Activated gamma-delta T cell treated with anti-CD3 and anti-CD28 coated beads, Interleukin-2, amount 50 U/mL, for 16 hours (primary cell): ENCODE data around the gene PPP2R2C.

ENCODE experiments used
- DNase-seq: peaks from one replicate; pipeline ENCODE4 v3.0.0-alpha.2; 2020; ENCODE audit warnings: low read depth

Gene PPP2R2C

DNA sequence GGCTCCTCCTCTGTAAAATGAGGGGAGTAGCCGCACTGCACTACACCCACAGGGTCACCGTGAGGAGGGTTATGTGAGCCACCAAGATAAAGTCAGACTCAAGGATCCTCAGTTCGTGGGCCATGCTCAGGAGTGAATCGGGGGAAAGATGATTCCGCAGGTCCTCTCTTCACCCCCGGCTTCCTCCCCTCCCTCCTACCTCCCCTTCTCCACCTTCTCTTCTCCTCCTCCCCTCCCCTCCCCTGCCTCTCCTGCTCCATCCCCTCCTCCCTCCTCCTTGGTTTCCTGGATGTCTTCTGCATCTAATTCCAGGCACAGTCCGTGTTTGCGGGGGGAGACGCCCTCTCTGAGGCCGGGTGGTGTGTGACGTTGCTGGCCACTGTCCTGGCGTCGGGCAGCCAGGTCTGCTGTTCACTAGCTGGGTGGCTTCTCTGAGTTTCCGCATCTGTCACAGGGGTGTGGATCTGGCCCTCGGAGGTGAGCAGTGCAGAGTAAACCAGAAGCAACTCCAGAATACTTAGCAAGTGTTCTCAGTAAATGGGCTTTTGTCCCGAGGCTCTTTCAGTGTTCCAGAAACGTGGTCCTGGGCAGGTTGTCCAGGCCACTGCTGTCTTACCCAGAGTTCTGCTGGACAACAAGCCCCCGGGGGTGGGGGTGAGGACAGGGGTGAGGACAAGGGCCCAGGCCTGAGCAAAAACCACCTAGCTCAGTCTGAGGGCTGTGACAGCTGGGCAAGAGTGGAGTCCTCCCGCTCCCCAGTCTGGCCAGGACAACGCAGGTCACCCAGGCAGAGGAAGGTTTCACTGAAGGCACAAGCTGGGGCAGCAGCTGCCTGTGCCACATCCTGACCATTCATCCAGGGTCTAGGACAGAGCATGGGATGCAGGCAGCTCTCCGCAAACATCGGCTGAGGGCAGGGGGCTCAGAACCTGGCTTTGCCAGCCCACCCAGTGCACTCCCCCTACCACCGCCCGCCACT, 92.4 kb downstream of the PPP2R2C start:
- no peak for DNase-seq

DNA sequence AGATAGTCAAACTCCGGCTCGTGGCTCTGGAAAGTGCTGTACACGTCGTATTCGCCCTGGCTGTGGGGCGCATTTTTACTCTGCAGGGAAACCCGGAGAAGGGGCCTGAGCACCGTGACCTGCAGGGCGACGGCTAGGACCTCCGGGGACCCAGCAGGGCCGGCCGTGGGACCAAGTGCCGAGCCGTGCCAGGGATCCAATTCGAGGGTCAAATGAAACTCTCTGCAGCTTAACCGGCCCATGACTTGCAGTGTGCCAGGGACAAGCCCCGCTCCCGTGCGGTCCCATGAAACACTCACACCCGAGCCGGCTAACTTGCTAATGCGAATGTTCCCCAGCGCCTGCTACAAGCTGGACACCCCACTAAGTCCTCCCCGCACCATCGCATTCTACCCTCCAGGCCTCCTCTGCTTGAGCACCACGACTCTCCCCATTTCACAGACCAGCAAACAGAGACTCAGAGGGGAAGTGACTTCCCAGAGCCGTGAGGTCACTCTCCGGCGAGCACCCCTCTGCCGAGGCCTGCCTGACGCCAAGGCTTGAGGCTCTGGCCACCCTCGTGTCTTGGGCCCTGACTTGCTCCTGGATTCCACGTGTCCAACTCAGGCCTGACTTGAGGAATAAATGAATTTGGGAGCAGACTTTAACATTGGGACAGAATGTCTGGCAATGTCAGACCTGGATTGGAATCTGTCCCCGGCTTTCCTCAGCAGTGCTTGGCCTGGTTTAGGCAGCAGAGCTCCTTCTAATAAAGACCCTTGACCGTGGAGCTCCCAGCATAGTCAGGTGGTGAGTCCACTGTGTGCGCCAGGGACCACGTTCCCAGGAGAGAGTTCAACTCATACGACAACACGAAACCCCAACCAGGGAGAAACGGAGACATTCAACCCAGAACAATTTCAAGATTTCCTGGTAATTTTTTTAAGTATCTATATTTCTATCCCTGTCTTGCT, 93.6 kb downstream of the PPP2R2C start:
- DNase-seq, result no peak

DNA sequence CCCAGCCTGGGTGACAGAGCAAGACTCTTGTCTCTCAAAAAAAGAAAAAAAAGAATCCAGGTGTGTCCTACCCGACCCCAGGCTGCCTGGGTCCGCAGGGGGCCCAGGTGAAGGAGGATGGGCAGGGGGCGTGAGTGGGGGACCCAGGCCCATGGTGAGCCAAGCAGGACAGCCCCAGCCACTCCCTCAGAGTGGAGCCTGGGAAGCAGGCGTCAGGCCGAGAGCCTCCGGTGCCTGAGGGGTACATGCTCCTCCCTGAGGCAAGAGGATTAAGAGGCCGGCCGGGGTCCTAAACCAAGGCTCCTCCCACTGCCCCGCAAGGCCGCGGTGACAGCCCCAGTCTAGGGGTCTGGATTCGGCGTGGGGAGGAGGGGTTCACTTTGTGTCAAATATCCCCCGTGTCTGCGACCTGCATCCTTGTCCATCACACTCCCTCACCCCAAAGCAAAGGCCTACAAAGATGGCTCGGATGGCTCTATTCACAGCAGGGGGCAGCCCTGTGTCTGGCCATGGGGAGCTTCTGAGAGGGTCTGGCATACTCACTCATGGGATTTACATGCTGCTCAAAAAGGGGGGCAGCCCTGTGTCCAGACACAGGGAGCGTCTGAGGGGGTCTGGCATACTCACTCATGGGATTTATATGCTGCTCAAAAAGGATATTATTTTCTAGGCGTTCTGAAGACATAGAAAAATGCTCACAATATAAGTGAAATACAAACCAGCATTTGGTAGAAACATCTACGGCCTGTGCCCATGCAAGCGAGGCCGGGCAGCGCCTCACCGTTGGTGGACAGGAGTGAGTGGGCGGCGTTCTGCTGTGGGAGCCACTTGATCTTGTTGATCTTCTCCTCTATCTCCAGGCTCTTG, 94.6 kb downstream of the PPP2R2C start:
- DNase-seq, result no peak

DNA sequence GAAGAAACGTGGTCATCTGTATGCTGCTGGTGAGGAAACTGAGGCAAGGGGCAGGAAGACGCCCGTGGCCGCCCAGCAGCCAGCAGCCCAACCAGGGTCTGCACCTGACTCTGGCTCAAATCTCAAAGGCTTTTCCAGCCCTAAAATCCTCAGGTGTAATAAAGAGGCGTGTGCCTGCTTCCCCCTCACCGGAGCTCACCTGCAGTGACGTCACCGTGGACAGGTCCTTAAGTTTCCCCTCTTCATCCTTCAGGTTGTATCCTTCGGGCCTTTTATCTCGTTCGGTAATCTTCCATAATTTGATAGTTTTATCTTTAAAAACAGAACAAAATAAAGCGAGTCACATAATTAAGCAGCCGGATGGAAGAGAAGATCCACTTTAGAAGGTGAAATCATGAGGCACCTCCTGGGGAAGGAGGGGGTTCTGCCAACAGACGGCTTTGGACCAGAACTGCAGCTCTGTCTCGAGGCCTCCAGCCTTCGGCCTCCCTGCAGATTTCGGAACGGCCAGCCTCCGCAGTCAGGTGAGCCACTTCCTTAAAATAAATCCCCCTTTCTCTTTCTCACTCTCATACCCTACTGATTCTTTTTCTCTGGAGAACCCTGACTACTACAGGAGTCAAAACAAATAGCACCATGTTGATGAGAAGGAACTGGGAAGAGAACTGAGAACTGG, 96.7 kb downstream of the PPP2R2C start:
- DNase-seq, result no peak

DNA sequence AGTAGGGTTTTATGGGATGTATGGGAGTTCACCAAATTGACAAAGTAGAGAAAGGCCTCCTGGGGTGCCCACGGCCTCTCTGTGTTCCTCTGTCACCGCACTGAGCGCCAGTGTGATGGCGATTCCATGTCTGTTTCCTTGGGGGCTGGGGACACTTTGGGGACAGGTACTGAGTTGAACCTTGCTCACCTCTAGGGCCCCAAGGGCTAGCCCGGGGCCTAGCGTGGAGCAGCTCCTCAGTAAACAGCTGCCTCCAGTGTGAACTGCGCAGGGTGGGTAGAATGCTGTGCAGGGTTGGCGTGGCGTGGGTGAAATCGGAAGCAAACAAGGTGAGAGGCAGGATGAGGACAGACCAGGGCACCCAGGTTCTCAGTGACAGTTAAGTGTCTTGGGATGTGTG, 97.8 kb downstream of the PPP2R2C start:
- no peak for DNase-seq

DNA sequence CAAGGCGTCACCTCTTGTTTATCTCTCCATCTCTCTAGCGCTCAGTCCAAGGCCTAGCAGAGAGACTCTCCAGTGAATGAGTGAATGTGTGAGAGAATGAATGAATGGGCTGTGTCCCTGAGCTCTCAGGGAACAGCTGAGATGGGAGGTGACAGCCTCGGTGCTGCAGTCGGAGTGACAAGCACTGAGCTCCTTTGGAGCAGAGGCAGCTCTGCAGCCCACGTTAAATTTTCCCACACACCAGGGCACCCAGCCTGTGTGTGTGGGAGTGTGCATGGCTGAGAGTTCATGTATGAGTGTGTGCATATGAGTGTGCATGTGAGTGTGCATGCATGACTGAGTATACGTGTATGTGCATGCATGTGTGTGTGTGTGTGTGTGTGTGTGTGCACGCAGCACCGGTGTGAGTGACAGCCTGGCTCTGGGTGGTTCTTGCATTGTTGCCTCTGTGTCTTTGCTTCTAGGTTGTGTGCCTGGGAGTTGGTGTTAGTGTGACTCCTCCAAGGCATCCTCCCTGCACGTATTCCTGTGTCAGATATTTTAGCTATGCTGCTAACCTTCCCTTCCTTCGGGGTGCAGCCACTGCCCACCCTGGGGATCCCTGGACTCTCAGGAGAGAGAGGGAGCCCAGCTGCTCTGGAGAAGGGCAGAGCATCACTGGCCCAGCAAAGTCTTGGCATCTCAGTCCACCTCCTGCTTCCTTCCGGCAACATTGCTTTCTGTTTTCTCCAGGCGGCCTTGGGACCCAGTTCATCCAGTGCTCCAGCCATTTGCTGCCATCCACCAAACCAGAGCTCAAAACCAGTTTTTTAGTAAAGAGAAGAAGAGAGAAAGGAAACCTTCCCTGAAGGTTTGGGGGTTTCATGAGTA, 98.6 kb downstream of the PPP2R2C start:
- no peak for DNase-seq

DNA sequence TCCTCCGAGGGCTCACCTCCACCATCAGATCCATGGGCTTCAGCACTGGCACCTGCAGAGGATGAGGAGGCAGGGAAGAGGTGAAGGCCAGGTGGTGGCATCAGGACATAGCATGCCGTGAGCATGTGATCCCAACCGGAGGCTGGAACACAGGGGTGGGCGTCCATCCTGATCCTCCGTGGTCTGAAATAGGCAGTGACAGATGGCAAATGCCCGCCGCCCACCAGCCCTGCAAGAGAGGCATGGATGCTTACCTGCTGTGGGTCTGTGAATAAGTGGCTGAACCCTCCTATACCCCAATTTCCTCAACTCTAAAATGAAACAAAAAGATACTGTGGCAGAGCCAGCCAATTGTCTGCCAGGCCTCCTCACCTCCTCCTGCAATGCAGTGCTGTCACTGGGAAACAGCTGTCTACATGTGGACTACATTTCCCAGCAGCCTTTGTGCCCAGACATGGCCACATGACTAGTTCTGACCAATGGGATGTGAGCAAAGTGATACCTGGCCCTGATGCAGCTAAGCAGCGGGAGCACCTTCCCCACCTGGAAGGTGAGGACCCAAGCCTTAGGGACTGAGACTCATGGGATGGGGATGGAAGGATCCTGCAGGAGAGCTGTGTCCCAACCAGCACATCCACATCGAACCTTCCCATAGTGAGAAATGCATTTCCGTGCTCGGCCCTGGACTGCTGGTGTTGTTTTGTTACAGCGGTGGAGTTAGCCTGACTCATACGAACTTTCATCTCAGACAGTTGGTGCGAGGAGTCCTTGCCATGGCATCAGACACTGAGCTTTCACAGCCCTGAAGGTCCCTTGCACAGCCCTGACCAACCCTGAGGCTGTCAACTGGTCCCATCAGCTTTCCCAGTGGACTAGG, 99.5 kb downstream of the PPP2R2C start:
- DNase-seq, result no peak

DNA sequence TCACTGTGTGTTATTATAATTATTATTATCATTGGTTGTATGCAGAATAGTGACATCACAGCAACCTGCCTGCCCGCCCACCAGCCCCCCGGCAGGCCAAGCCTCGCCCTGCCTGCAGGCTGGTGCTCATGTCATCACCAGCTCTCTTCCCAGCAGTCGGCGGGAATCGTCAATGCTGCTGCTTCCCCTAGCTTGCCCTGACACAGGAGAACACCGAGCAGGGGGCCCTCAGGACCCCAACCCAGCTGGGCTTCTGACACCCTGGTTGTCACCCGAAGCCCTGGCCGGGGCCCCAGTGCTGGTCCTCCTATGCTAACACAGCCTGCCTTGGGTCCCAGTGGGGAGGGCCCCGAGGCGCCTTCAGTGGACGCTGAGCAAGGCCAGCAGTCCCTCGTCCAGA, 100.6 kb downstream of the PPP2R2C start:
- DNase-seq, result no peak

DNA sequence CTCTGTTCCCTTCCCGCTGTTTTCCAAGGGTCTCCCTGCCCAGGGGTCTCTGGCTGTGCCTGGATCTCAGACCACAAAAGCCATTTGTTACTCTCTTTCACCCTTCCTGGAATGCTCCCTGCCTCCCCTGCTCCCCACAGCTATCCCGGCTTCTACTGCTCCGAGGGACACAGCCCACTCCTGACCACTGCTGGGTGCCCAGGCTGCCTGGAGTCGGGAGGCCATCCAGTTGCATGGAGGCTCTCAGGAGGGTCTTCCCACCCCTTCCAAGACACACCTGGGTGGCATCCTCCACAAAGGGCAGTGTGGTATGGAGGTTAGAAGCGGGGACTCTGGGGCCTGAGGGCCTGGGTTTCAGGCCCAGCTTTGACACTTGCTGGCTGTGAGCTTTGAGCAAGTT, 101.1 kb downstream of the PPP2R2C start:
- DNase-seq, result no peak

GRCh38 chr4:6369924-6370645, 102.3 kb downstream of the PPP2R2C start:
- DNase-seq, result no peak

- DNase-seq, result no peak
These were observed 102.9 kb downstream of the PPP2R2C start for GRCh38 chr4:6369511-6369910.

DNA sequence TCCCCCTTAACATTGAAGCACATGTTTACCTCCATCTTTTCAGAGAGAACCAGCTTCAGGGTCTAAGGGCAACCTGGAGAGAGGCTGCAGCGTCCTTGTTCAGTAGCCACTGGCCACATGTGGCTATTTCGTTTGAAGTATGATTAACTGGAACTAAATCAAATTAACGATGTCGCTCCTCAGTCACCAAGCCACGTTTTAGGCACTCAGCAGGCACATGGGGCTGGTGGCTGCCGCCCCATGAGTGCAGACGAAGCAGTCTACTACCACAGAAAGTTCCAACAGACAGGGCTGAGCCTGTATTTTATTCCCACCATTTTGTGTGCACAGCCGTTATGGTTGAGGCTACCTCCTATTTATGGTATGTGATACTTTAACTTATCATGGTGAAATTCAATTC, 103.4 kb downstream of the PPP2R2C start:
- DNase-seq, result no peak

GRCh38 chr4:6368601-6369000, 103.8 kb downstream of the PPP2R2C start:
- no peak for DNase-seq

DNA sequence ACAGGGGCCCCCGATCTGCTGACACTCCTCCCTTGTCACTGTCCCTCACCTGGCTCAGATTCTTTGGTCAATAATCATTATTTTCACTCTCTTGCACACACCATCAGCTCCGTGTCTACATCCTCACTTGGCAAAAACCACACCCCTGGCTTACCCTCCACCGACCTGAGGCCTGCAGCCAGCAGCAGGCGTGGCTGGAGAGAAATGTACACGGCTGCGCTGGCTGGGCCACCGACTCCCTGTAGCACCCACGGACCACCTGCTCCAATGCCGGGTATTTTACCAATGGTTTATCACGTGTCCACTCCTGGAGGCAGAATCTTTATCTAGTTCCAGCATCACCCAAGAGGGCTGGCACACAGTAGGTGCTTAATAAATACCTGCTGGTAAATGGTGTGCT, 104.3 kb downstream of the PPP2R2C start:
- DNase-seq, result no peak

DNA sequence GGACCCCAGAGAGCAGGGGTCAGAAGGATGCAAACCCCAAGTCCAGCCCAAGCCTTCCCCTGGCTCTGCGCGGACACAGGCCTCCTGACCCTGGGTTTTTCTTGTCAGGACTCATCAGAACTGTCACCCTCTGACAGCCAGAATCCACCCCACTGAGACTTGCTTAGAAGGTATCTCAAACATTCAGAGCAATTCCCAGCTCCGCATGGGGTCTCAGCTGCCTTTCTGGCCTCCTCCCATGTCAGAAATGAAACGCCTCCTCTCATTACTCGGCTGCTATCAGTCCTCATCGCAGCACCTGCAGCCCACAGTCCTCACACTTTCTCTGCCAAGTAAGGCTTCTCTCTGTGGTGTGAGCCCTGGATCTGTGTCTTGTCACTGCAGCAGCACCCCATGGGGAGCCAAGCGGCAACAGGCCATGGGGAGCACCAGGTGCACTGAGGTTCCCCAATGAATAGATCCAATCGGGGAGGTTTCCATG, 105.0 kb downstream of the PPP2R2C start:
- DNase-seq, result no peak

DNA sequence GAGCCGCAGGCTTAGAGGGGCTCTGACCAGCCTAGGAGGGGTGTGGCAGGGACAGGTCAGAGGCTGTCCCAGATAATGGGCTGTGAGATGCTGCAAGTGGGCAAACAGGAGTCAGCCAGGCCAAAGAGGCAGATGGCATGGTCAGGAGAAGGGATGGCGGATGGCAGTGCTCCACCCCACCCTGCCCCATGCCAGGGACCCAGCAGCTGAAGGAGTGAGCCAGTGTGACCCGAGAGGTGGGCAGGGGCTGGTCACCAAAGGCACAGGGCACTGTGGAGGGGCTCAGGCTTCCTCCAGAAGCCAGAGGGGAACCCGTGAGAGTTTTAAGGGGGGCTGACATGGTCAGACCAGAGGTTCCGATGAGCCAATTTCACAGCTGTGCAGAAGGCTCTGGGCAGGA, 105.8 kb downstream of the PPP2R2C start:
- DNase-seq, result no peak

- DNase-seq, result no peak
These were observed 106.8 kb downstream of the PPP2R2C start for GRCh38 chr4:6365545-6366086.

DNA sequence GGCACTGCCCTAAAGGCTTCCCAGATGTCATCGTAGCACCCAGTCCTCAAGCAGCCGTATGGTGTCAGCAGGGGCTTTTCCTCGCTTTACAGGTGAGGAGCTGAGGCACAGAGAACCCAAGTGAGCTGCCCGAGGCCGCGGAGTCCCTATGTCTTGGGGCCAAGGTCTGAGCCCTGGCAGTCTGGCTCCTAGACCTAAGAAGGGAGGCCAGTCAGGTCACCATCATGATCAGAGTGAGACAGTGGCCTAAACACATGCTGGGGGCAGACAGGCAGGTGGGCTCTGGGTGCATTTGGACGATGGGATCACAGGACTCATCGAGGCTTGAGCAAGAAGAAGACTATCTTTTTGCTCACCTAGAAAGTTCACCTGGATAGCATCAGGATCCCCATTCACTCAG, 107.8 kb downstream of the PPP2R2C start:
- no peak for DNase-seq
